T-helper 1 cell treated with Interleukin-12 subunit alpha and Interleukin-12 subunit beta and Interleukin-4 antibody, amounts not matched to agents 30 μg/mL and 1 μg/mL, for 36 hours (primary cell): ENCODE data around the gene LCLAT1.

ENCODE experiments used
- H3K27ac Mint-ChIP-seq: one replicate; pipeline ENCODE4 v1.8.0; 2021; ENCODE audit warnings: mild to moderate bottlenecking, mixed read lengths
- H3K27me3 Mint-ChIP-seq: one replicate; pipeline ENCODE4 v1.8.0; 2021; ENCODE audit warnings: low read depth, mixed read lengths
- H3K36me3 Mint-ChIP-seq: one replicate; pipeline ENCODE4 v1.8.0; 2021; ENCODE audit warnings: low read depth, mixed read lengths
- H3K4me1 Mint-ChIP-seq: one replicate; pipeline ENCODE4 v1.8.0; 2021; ENCODE audit warnings: low read depth, mixed read lengths
- H3K4me3 Mint-ChIP-seq: one replicate; pipeline ENCODE4 v1.8.0; 2021; ENCODE audit warnings: mild to moderate bottlenecking, moderate library complexity, mixed read lengths
- H3K9me3 Mint-ChIP-seq: one replicate; pipeline ENCODE4 v1.8.0; 2021; ENCODE audit warnings: mixed read lengths

Gene LCLAT1

DNA sequence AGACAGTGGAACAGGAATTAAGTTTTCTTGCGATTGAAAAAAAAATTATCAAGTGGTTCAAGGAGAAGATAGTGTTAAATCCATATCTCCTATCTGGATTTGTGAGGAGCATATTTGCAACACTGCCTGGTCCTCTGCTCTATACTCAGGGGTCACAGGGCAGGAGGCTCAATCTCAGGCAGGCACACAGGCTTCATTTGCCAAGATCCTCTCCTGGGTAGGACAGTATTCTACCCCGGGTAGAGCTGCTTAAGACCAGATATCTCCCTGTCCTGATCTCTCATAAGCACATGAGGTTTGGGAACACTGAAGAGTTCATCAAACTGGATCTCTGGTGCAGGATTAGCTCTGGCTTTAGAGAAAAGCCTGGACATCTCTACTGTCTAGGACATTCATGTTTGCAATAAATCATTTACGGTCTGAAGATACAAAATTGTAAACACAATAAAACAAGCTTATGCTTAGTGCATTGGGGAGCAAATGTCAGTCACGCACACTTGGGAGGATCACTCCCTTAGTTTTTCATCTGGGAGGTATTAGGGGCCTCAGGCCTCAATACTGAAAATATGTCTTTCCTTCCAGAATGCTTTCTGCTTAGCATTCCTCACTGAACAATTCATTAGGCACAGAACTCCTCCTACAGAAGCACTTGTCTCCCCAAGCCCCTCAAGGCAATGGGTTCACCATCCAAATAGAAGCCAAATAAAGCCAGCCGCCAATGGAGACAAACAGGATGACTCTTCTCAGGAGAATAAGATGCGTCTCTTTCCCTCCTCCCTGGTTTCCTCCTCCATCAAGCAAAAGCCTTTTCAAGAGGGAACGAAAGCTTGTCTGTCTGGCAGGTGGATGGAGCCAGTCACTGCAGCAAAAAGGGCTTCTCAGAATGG lies 34.1 kb upstream of the LCLAT1 start:
- Mint-ChIP-seq H3K4me1 (peaks cover 24% of the 10 kb centered on the region), H3K9me3 (no peaks in the 10 kb centered on the region), H3K4me3 (no peak overlapping the region), H3K36me3 (no peaks in the 10 kb centered on the region), H3K27ac (no peak overlapping the region), H3K27me3 (no peaks in the 10 kb centered on the region)

DNA sequence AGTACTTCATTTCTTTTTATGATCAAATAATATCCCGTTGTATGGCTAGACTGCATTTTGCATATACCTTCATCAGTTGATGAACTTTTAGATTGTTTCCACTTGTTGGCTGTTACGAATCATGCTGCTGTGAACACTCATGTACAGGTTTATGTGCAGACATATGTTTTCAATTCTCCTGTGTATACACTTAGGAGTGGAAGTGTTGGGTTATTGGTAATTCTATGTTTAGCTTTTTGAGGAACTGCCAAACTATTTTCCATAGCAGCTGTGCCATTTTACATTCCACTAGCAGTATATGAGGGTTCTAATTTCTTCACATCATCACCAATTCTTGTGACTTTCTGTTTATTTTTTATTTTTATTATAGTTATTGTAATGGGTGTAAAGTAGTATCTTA lies 32.1 kb upstream of the LCLAT1 start:
- Mint-ChIP-seq H3K36me3 (no peaks in the 10 kb centered on the region), H3K4me3 (no peak overlapping the region), H3K4me1 (peaks cover 7% of the 10 kb centered on the region), H3K27ac (no peak overlapping the region), H3K9me3 (no peaks in the 10 kb centered on the region), H3K27me3 (no peaks in the 10 kb centered on the region)

DNA sequence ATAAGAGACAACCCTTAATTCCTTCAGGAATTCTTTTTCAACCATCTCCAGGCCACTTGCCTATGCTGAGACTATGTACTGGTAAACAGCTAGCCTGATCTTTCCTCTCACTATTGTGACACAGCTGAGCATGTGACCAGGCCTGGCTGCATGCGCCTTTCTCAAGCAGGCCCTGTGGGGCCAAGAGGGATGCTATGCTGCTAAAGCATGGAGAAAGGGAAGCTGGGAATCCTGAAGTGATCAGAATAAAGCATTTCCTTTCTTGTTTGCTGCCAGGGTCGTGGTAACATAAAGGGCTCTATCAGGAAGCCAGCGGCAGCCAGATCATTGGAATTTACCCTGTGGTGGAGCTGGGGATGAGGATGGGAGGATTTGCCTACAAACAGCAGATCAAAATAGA lies 29.8 kb upstream of the LCLAT1 start:
- H3K4me3 Mint-ChIP-seq: no peak overlapping the region
- no peaks in the 10 kb centered on the region for H3K9me3 Mint-ChIP-seq
- H3K27ac Mint-ChIP-seq: no peak overlapping the region
- no peaks in the 10 kb centered on the region for H3K27me3 Mint-ChIP-seq
- H3K4me1 Mint-ChIP-seq: peaks cover 15% of the 10 kb centered on the region
- H3K36me3 Mint-ChIP-seq: no peaks in the 10 kb centered on the region

DNA sequence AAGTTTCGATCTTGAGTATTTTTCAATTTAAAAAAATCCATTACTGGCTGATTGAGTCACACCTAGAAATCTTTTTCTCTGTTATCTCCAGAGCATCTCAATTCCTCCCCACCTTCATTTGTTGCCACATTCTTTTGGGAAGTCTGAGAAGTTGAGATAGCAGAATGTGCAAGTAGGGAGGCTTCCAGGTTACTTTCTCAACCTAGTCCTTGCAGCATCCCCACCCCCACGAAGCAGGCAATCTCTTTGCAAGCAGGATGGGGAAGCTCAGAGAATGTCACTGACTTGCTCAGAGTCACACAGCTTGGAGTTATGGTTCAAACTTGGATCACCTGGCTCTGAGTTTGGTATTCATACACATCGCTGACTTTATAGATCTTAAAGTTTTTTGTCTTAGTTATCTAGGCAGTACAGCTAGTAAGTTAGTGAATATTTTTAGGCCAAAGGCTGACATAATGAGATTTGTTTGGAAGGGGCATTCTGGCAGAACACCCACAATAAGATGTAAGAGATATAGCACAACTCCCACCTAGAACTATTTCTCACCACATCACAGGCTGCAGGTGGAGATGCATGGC lies 25.9 kb upstream of the LCLAT1 start:
- H3K27ac Mint-ChIP-seq: peak overlapping the region; percentile 97
- no peaks in the 10 kb centered on the region for H3K27me3 Mint-ChIP-seq
- no peaks in the 10 kb centered on the region for H3K9me3 Mint-ChIP-seq
- H3K36me3 Mint-ChIP-seq: peaks cover 2% of the 10 kb centered on the region
- H3K4me3 Mint-ChIP-seq: peak overlapping the region; percentile 65
- H3K4me1 Mint-ChIP-seq: peaks cover 24% of the 10 kb centered on the region

- Mint-ChIP-seq H3K9me3 (no peaks in the 10 kb centered on the region), H3K27ac (peak overlapping the region; percentile 97), H3K36me3 (peaks cover 2% of the 10 kb centered on the region), H3K4me1 (peaks cover 29% of the 10 kb centered on the region), H3K27me3 (no peaks in the 10 kb centered on the region), H3K4me3 (peak overlapping the region; percentile 65)
Observed at GRCh38 chr2:30421604-30422443, 25.2 kb upstream of the LCLAT1 start.

DNA sequence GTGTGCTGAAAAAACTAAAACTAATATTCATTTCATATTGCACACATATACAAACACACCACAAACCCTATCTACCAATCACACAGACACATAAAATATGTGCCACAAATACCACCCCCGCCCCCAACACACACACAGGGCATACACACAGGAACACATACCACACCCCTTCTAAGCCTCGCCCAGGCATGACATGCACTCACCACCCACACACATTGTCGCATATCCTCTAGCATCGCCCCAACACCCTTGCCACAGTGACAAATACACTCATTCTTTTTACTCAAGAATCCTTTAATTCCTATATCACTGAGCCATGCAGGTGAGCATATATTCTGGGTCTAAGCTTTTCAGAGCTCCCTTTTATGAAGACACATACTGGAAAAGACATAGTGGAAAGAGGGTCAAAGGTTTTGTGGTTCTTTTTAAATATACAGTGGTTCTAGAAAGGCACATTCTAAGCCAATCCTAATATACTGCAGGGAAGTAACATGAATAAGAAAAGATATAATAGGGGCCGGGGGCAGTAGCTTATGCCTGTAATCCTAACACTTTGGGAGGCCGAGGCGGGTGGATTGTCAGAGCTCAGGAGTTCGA lies 24.5 kb upstream of the LCLAT1 start:
- Mint-ChIP-seq H3K36me3 (peaks cover 2% of the 10 kb centered on the region), H3K4me3 (peak overlapping the region; percentile 65), H3K4me1 (peaks cover 30% of the 10 kb centered on the region), H3K9me3 (no peaks in the 10 kb centered on the region), H3K27ac (peak overlapping the region; percentile 97), H3K27me3 (no peaks in the 10 kb centered on the region)

DNA sequence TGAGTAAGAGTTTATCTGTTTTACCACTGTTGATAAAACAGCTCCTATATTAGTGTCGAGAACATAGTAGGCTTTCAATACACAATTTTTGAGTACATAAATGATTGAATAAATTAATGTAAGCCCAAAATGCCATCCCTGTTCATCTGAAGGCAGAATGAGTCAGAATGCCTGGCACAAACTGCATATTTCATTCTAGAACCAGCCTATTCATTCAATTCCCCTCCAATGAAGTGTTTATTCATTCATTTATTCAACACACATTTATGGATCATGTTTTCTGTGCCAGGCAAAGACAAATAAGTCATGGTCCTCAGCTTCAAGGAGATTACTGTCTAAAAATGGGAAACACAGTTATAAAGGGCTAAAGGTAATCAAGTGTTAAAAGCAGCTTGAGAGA lies 22.8 kb upstream of the LCLAT1 start:
- no peak overlapping the region for H3K4me3 Mint-ChIP-seq
- H3K36me3 Mint-ChIP-seq: peaks cover 6% of the 10 kb centered on the region
- H3K9me3 Mint-ChIP-seq: no peaks in the 10 kb centered on the region
- peaks cover 42% of the 10 kb centered on the region for H3K4me1 Mint-ChIP-seq
- H3K27me3 Mint-ChIP-seq: no peaks in the 10 kb centered on the region
- H3K27ac Mint-ChIP-seq: no peak overlapping the region

GRCh38 chr2:30425326-30425725 lies 21.7 kb upstream of the LCLAT1 start:
- peaks cover 42% of the 10 kb centered on the region for H3K4me1 Mint-ChIP-seq
- peaks cover 6% of the 10 kb centered on the region for H3K36me3 Mint-ChIP-seq
- no peak overlapping the region for H3K27ac Mint-ChIP-seq

DNA sequence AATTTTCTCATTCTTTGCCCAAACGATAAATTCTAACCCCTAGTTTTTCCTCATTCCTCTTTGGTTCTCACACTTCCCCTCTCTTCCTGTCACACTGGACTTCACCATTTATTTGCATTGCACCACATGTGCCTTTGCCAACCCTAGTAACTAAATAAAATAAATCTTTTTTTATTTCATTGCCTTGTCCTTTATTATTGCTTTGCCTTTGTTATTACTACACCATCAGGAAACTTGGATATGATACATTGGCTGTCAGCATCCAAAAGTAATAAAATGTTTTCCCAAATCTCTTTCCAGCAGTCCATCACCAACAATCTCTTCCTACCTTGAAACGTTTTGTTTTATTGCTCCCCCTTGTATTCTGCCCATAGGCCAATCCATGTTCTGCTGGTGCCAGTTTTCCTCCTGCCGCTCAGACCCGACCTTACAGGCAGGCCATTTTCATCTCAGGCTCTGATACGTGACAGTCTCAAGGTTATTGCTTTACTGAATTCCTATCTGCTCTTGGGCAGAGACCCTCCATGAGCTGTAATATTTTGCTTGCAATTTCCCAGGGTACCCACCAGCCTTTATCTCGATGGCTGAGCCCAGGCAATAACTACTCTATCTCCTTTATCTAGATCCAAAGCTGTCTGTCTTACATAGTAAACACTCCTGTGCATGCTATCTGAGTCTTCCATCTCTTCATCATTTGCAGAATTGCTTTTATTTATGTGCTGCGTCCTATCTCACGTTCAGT lies 19.3 kb upstream of the LCLAT1 start:
- Mint-ChIP-seq H3K36me3 (peaks cover 6% of the 10 kb centered on the region), H3K27me3 (no peaks in the 10 kb centered on the region), H3K4me3 (no peak overlapping the region), H3K9me3 (no peaks in the 10 kb centered on the region), H3K27ac (no peak overlapping the region), H3K4me1 (peaks cover 22% of the 10 kb centered on the region)

More at GRCh38 chr2:30425326-30425725, 21.7 kb upstream of the LCLAT1 start:
- no peaks in the 10 kb centered on the region for H3K9me3 Mint-ChIP-seq
- no peak overlapping the region for H3K4me3 Mint-ChIP-seq
- H3K27me3 Mint-ChIP-seq: no peaks in the 10 kb centered on the region

GRCh38 chr2:30428348-30428662 lies 18.7 kb upstream of the LCLAT1 start:
- Mint-ChIP-seq H3K27ac (peak overlapping the region; percentile 64), H3K9me3 (no peaks in the 10 kb centered on the region), H3K4me3 (peak overlapping the region; percentile 10), H3K36me3 (peaks cover 6% of the 10 kb centered on the region), H3K4me1 (peaks cover 19% of the 10 kb centered on the region), H3K27me3 (no peaks in the 10 kb centered on the region)

DNA sequence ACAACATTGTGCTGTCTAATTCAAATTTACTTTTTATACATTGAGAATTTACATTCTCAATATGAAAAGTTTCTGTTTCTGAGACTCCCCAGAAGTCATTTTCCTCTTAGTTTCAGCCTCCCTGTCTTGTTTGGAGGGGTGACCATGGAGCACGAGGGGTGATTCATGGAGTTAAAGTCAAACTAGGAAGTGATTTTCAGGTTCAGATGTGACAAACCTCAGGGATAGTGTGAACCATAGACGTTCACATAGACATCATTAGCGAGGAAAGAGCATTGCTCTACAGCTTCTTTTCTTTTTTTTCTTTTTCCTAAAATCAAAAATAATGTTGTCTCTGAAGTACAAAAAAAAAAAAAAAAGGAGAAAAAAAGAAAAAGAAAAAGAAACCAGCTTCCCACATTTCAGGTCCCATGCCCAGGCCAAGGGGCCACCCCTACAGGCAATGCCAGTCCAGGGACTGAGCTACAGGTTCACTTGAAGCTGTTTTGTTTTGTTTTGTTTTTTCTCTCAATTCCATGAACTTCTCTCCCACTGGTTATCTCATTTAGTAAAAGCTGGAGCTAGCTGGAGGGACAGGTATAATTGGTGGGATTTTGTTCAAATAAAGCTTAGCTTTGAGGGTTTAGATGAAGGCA lies 18.1 kb upstream of the LCLAT1 start:
- Mint-ChIP-seq H3K4me3 (no peak overlapping the region), H3K27me3 (no peaks in the 10 kb centered on the region), H3K9me3 (no peaks in the 10 kb centered on the region), H3K36me3 (peaks cover 6% of the 10 kb centered on the region), H3K27ac (peak overlapping the region; percentile 64), H3K4me1 (peaks cover 19% of the 10 kb centered on the region)

- Mint-ChIP-seq H3K27me3 (no peaks in the 10 kb centered on the region), H3K9me3 (no peaks in the 10 kb centered on the region), H3K4me3 (no peak overlapping the region), H3K27ac (no peak overlapping the region), H3K36me3 (peaks cover 2% of the 10 kb centered on the region), H3K4me1 (peaks cover 12% of the 10 kb centered on the region)
Observed at GRCh38 chr2:30433541-30434299, 13.3 kb upstream of the LCLAT1 start.

GRCh38 chr2:30434708-30435107 lies 12.3 kb upstream of the LCLAT1 start:
- peaks cover 14% of the 10 kb centered on the region for H3K4me1 Mint-ChIP-seq
- H3K9me3 Mint-ChIP-seq: no peaks in the 10 kb centered on the region
- H3K4me3 Mint-ChIP-seq: no peak overlapping the region
- H3K27me3 Mint-ChIP-seq: no peaks in the 10 kb centered on the region
- H3K36me3 Mint-ChIP-seq: peaks cover 2% of the 10 kb centered on the region
- no peak overlapping the region for H3K27ac Mint-ChIP-seq
